Activated CD8-positive, alpha-beta memory T cell treated with anti-CD3 and anti-CD28 coated beads for 48 hours (primary cell): ENCODE data around the gene AVL9.
"Not testable (repeated sequence)": the region's sequence is repeated elsewhere in the genome, so short reads cannot be mapped to it uniquely, and the experiment has no call there.

Source experiments
- DNase-seq, 3 experiments: peaks; one replicate each; pipeline ENCODE4 v3.0.0-alpha.2; 2020; ENCODE audit warnings: low read depth in 2 of 3, low spot score in 2 of 3

Gene AVL9

GRCh38 chr7:32494946-32495297 lies 367 bp upstream of the AVL9 start:
- DNase-seq = no peak

GRCh38 chr7:32496052-32496813 lies 944 bp downstream of the AVL9 start:
- DNase-seq = no peak

GRCh38 chr7:32499755-32500154 lies 4.5 kb downstream of the AVL9 start:
- DNase-seq = not testable (repeated sequence)

GRCh38 chr7:32500216-32500615 lies 4.9 kb downstream of the AVL9 start:
- not testable (repeated sequence) for DNase-seq

- no peak for DNase-seq
Observed at GRCh38 chr7:32500922-32501341, 5.6 kb downstream of the AVL9 start.

GRCh38 chr7:32501522-32501921 lies 6.2 kb downstream of the AVL9 start:
- DNase-seq = no peak

GRCh38 chr7:32502728-32503127 lies 7.4 kb downstream of the AVL9 start:
- no peak for DNase-seq

GRCh38 chr7:32506266-32507054 lies 11.2 kb downstream of the AVL9 start:
- DNase-seq = no peak

GRCh38 chr7:32507414-32507813 lies 12.1 kb downstream of the AVL9 start:
- DNase-seq = no peak

- DNase-seq = no peak
Observed at GRCh38 chr7:32511791-32512190, 16.5 kb downstream of the AVL9 start.

- no peak for DNase-seq
Observed at GRCh38 chr7:32513210-32513609, 17.9 kb downstream of the AVL9 start.

GRCh38 chr7:32515890-32516550 lies 20.7 kb downstream of the AVL9 start:
- no peak for DNase-seq

- no peak for DNase-seq
Observed at GRCh38 chr7:32516551-32517100, 21.3 kb downstream of the AVL9 start.

GRCh38 chr7:32518534-32519140 lies 23.3 kb downstream of the AVL9 start:
- DNase-seq = no peak

GRCh38 chr7:32519763-32520162 lies 24.5 kb downstream of the AVL9 start:
- no peak for DNase-seq

GRCh38 chr7:32522746-32523530 lies 27.6 kb downstream of the AVL9 start:
- DNase-seq = no peak

- no peak for DNase-seq
Observed at GRCh38 chr7:32524631-32525030, 29.3 kb downstream of the AVL9 start.

GRCh38 chr7:32525839-32526238 lies 30.6 kb downstream of the AVL9 start:
- DNase-seq = no peak

- no peak for DNase-seq
Observed at GRCh38 chr7:32531402-32531801, 36.1 kb downstream of the AVL9 start.

GRCh38 chr7:32532086-32532485 lies 36.8 kb downstream of the AVL9 start:
- DNase-seq = no peak

GRCh38 chr7:32532716-32533115 lies 37.4 kb downstream of the AVL9 start:
- DNase-seq = no peak
